ENCODE measurements around the gene MX1.

The MX1 gene

GRCh38 chr21:41432562-41433460 lies 6.8 kb downstream of the MX1 start:
- DNase-seq (ENCODE audit: low read depth in 2 of 2), result no peak

DNA sequence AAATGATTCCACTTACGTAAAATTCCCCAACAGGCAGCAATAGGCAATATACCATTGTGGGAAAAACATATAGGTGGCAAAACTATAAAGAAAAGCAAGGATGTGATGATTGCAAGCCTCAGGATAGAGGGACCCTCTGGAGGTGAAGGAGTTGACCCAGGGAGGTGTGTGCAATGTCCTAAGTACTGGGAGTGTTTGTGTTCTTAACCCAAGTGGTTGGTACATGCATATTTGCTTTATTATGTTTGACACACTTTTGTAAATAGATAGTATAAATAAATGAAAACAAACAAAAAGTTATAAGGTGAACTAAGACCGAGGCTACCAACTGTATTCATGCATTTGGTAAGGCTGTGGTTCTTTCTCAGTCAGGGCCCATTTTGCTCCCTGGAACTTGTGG lies 7.5 kb downstream of the MX1 start:
- DNase-seq (ENCODE audit: low read depth in 2 of 2), result no peak

DNA sequence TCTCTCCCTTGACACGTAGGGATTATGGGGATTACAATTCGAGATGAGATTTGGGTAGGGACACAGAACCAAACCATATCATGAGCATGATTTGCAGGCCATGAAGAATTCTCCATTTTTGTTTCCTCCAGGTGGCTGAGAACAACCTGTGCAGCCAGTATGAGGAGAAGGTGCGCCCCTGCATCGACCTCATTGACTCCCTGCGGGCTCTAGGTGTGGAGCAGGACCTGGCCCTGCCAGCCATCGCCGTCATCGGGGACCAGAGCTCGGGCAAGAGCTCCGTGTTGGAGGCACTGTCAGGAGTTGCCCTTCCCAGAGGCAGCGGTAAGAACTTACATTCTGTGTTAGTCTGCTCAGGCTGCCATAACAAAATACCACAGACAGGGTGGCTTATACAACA lies 9.7 kb downstream of the MX1 start:
- no peak for DNase-seq (ENCODE audit: low read depth in 2 of 2)

GRCh38 chr21:41437729-41438128 lies 11.7 kb downstream of the MX1 start:
- no peak for DNase-seq (ENCODE audit: low read depth in 2 of 2)

DNA sequence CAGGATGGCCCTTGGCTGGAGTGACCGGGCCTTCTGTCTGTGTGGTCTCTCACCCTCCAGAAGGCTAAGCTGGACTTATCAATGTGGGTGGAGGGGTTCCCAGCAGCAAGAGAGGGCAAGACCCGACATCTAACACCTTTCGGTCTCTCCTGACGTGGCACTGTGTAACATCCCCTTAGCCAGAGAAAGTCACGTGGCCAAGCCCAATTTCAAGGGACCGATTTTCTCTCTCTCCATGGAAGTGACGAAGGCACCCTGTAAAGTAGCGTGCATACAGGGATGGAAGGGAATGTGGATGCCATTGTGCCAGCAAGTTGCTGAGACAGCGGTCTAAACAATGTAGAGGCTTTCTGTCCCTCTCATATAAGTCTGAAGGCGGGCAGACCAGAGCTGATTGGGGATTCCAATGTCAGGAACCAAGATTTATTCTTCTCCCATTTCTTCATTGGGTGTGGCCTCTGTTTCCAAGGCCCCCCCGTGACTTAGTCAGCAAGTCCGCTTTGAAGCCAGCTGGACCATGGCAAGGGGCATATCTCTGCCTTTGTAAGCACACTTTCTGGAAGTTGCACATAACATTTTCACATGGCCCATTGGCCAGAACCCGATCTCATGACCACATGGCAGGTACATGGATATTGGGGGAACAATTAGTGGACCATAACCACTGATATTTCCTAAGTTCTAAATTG lies 12.5 kb downstream of the MX1 start:
- DNase-seq (ENCODE audit: low read depth in 2 of 2), result no peak

GRCh38 chr21:41439248-41439647 lies 13.2 kb downstream of the MX1 start:
- DNase-seq (ENCODE audit: low read depth in 2 of 2), result no peak

- no peak for DNase-seq (ENCODE audit: low read depth in 2 of 2)
Observed at GRCh38 chr21:41441546-41441945, 15.5 kb downstream of the MX1 start.

GRCh38 chr21:41442481-41443186 lies 16.6 kb downstream of the MX1 start:
- DNase-seq (ENCODE audit: low read depth in 2 of 2), result peak; percentile 43 to 48

- DNase-seq (ENCODE audit: low read depth in 2 of 2), result no peak
Observed at GRCh38 chr21:41443562-41443961, 17.5 kb downstream of the MX1 start.

DNA sequence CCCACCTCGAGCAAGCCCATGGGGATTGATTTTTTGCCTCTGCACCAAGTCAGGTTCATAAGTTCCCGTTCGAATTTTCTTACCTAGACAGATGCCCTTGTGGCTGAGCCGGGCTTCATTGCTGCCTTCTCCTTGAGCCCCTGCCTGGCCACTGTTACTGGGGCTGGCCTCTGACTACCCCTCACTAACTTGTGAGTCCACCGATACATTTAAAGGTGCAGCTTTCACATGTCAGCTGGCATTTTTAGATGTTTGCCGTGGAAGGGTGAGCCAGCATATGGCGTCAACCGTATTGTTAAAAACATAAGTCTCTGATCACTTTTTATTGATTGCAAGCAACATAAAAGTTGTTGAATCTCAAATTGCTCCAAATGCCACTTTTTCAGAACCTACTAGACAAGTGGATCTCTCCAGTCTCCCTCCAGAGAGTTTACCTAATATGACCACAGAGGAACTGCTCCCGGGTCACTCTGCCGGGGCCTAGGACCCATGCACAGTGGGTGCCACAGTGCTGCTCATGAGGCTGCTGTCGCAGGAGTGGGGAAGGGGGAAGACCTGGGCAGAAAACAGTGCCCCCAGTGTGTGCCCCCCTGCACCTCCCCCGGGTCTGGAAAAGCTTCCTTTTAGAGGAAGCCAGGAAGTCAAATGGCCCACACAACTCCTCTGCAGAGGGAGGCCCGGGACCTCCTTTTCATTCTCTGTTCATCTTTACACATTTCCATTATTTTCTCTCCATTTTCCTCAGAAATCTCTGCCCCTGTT lies 18.8 kb downstream of the MX1 start:
- no peak for DNase-seq (ENCODE audit: low read depth in 2 of 2)

GRCh38 chr21:41445465-41445862 lies 19.4 kb downstream of the MX1 start:
- no peak for DNase-seq (ENCODE audit: low read depth in 2 of 2)

- no peak for DNase-seq (ENCODE audit: low read depth in 2 of 2)
Observed at GRCh38 chr21:41446586-41446985, 20.5 kb downstream of the MX1 start.

DNA sequence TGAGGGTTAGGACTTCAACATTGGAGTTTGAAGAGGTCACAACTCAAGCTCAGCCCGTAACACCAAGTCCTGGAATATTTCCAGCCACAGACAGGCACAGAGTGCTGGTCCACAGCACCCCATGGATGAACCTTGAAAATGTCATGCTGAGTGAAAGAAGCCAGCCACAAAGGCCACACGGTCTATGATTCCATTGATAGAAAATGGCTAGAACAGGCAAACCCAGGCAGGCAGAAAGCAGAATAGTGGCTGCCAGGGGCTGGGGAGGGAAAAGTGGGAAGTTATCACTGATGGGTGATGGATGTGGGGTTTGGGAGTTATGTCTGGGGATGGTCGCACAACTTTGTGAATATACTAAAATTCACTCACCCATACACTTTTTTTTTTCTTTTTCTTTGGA lies 21.3 kb downstream of the MX1 start:
- DNase-seq (ENCODE audit: low read depth in 2 of 2), result no peak

DNA sequence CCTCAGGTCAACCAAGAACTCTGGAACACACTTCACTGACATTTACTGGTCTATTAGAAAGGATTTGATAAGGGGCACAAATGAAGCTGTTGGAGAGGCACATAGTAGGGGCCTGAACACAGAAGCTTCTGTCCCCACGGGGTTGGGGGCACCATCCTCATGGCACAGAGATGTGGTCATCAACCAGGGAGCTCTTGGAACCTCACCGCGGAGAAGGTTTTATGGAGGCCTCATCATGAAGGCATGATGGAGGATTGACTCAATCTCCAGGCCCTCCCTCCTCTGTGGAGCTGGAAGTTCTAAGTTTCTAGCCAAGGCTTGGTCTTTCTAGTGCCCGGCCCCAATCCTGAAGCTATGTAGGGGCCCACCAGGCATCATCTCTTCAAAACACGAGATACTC lies 23.6 kb downstream of the MX1 start:
- DNase-seq (ENCODE audit: low read depth in 2 of 2), result no peak

- no peak for DNase-seq (ENCODE audit: low read depth in 2 of 2)
Observed at GRCh38 chr21:41451753-41452676, 26.0 kb downstream of the MX1 start.

DNA sequence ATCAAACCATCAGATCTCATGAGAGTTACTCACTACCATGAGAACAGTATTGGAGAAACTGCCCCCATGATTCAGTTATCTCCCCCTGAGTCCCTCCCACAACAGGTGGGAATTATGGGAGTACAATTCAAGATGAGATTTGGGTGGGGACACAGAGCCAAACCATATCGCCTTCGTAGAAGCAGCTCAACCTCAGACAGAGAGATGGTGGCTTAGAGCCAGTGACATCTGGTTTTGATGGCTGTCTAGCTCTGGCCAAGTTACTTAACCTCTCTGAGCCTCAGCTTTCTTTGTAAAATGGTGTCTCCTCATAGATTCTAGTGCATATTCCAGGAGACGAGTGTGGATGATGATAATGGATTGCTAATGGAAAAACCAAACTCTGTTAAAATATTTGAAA lies 27.2 kb downstream of the MX1 start:
- DNase-seq (ENCODE audit: low read depth in 2 of 2), result no peak

- DNase-seq (ENCODE audit: low read depth in 2 of 2), result no peak
Observed at GRCh38 chr21:41453761-41454160, 27.7 kb downstream of the MX1 start.

DNA sequence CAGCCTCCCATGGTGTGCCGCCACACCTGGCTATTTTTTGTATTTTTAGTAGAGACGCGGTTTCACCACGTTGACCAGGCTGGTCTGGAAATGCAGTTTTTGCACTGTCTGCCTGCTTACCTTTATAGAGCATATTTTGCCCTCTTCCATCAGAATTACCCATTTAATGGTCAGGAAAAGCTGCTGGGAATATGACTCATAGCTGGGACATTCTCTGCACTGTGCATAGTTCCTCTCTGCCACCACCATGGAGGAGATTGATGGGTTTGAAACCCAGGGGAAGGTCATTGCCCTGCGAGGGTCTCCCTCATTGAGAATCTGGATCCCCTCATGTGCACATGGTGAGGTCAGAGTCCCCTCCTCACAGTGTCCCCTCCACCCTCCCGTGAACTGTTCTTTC lies 32.1 kb downstream of the MX1 start:
- DNase-seq (ENCODE audit: low read depth in 2 of 2), result no peak

DNA sequence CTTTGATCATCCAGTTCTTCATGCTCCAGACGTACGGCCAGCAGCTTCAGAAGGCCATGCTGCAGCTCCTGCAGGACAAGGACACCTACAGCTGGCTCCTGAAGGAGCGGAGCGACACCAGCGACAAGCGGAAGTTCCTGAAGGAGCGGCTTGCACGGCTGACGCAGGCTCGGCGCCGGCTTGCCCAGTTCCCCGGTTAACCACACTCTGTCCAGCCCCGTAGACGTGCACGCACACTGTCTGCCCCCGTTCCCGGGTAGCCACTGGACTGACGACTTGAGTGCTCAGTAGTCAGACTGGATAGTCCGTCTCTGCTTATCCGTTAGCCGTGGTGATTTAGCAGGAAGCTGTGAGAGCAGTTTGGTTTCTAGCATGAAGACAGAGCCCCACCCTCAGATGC lies 32.5 kb downstream of the MX1 start:
- no peak for DNase-seq (ENCODE audit: low read depth in 2 of 2)

- no peak for DNase-seq (ENCODE audit: low read depth in 2 of 2)
Observed at GRCh38 chr21:41459884-41460534, 34.0 kb downstream of the MX1 start.

All from fibroblast of skin of left biceps (primary cell).